Adrenal gland (tissue), 12 donors: ENCODE data around the gene TTF2. TPM values are rescaled to one million over a fixed set of nuclear protein-coding genes. Genes with fewer than 3 reads are reported as not detected.

ENCODE experiments used
- DNase-seq, 7 donors: peaks; one replicate each; pipeline ENCODE4 v3.0.0-alpha.2; 2019 to 2020
- H3K27ac ChIP-seq, 5 donors: fragments of 200-600 bp; sonication (generic) in 4 of 5; 1 replicate in 3 of 5; 2 replicates in 2 of 5; pipeline versions ENCODE4 v1.5.1 to v1.8.0; 2016 to 2020; ENCODE audit warnings: mild to moderate bottlenecking in 1 of 5
- H3K27me3 ChIP-seq: fragments of 200-600 bp; 2 replicates; pipeline ENCODE4 v1.8.0; 2021
- H3K36me3 ChIP-seq, 2 donors: fragments of 200-600 bp; replicated peaks in 1 of 2; 1 replicate in 1 of 2; 2 replicates in 1 of 2; pipeline versions ENCODE4 v1.5.1 to v1.8.0; 2018 to 2022
- H3K4me1 ChIP-seq, 2 donors: fragments of 200-600 bp; replicated peaks in 1 of 2; 1 replicate in 1 of 2; 2 replicates in 1 of 2; pipeline versions ENCODE4 v1.5.1 to v1.8.0; 2018 to 2021
- H3K4me3 ChIP-seq, 4 donors: fragments of 200-600 bp; sonication (generic) in 3 of 4; one replicate each; pipeline ENCODE4 v1.5.1; 2016 to 2018
- H3K9me3 ChIP-seq, 3 donors: fragments of 200-600 bp; sonication (generic) in 1 of 3; replicated peaks in 1 of 3; 1 replicate in 2 of 3; 2 replicates in 1 of 3; pipeline versions ENCODE4 v1.5.1 to v1.8.0; 2016 to 2021
- POLR2A ChIP-seq, 2 donors: fragments of 450-650 bp; IDR thresholded peaks; one replicate each; pipeline ENCODE4 v1.6.1; 2017; ENCODE audit warnings: antibody characterized with exemption in 2 of 2, mild to moderate bottlenecking in 2 of 2, moderate library complexity in 1 of 2
- WGBS, 4 donors: extraction: QIAGEN DNeasy Blood & Tissue Kit in 2 of 4; methylation state at CpG; one replicate each; pipeline versions ENCODE4 v1.1.5 to v1.1.7; 2013 to 2017; 5-methylcytosine and 5-hydroxymethylcytosine counted together
- intact Hi-C, 2 donors: fragments of 100-400 bp; cut with DNase I; formaldehyde crosslinking; loops; one replicate each; pipeline versions ENCODE4 v1.14.1 to v1.15.0; 2022 to 2023
- polyA plus RNA-seq, 3 donors: library from polyadenylated mRNA; stranded (reverse); fragments of 200-250 nt in 2 of 3; fragments of 350-450 nt in 1 of 3; fragmentation: Illumina TruSeq in 1 of 3; extraction: RNeasy Lipid Tissue Mini Kit (QIAGEN cat#74804) in 1 of 3; gene quantifications; one replicate each; pipeline ENCODE4 v1.2.3, GENCODE V29; 2013 to 2014
- total RNA-seq, 9 donors: library from RNA; depleted of rRNA in 4 of 9; stranded (reverse); fragments of >200 nt in 4 of 9; fragments of 120-200 nt in 1 of 9; fragmentation: NEBNext Ultra II Directional in 1 of 9; extraction: Animal tissue kit (Norgen Biotek cat#: 25700) in 1 of 9; gene quantifications; one replicate each; pipeline versions ENCODE4 v1.1.0 to v1.2.4, GENCODE V29; 2013 to 2023
- TF ChIP-seq, protein P1 (sequence below), 6 experiments: fragments of 450-650 bp in 4 of 6; fragments of 200-600 bp in 2 of 6; sonication (generic) in 1 of 6; IDR thresholded peaks; 1 replicate in 5 of 6; 2 replicates in 1 of 6; pipeline versions ENCODE4 v1.5.1 to v1.8.0; 2016 to 2021; ENCODE audit warnings: antibody characterized with exemption in 6 of 6, mild to moderate bottlenecking in 2 of 6, moderate library complexity in 1 of 6
- donor health status: healthy with polysubstance abuse.
- donor health status: Bipolar disorder and iron deficiency.
- donor health status: DM: yes; HTN: yes; CAD: no.
- donor health status: DM: no; HTN: no; CAD: no.
- donor health status: DM: no; HTN: no; CAD: no.
- donor health status: DM: yes; HTN: yes; CAD: no.

Gene TTF2
- total and polyA plus RNA-seq, 12 donors, result 3.5 to 28.2 (median 19.2) TPM

DNA sequence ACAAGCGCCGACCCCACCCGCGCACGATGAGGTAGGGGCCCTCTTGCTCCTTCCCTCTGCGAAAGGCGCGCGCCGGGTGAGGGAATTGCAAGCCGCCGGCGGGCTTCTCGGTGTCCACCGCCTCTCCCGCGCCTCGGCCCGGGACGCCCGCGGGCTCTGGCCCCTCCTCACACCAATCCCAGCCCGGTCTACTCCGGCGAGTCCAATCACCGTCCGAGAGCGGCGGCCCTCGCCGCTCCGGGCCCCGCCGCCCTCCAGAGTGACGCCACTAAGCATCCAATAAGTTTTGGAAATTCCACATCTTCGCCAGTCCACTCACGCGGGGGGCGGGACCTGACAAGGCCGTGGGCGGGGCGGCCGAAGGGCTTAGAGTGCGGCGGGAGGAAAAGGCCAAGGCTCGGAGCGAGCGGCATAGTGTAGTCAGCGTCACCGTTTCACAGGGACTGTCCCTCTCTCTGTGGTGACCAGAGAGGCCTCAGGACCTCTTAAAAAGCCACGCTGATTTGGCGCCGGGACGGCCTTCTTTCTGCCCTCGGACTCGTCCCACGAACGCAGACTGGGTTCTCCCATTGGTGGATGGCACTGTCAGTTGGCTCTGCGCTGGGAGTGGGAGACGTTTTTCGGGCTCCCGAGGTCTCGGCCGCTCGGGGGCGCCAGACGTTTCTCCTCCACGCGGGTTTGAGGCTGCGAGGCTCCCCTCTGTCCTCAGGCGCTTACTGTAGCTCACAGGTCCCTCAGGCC, 61.6 kb downstream of the TTF2 start, which contains the start of gene TRIM45:
Gene TRIM45 (minus strand): TSS at position 161 of the 741 bp plus-strand sequence. CDS start 548 bp downstream, outside the sequence.
- Histone ChIP-seq H3K36me3 (no peaks in the 10 kb centered on the region), H3K4me1 (peaks cover 5 to 14% of the 10 kb centered on the region in 2 donors), H3K4me3 (peak within 1 kb of the TSS; percentile 13 to 74 (median 56)), H3K9me3 (no peaks in the 10 kb centered on the region), H3K27me3 (no peaks in the 10 kb centered on the region), H3K27ac (peak within 1 kb of the TSS; percentile 78 to 96 (median 93))
- intact Hi-C loops, result loop anchor here in 1 of 2 donors (10.0 kb wide), 1 partner anchor 163 kb away; no protein-coding TSS in a partner anchor
- WGBS, 4 donors, result 0 to 7% (median 1%) methylated on average over 5 to 71 of the region's 71 CpGs
- peak; percentile 96 to 99 (median 97) for DNase-seq
- TF ChIP-seq, protein P1, sequence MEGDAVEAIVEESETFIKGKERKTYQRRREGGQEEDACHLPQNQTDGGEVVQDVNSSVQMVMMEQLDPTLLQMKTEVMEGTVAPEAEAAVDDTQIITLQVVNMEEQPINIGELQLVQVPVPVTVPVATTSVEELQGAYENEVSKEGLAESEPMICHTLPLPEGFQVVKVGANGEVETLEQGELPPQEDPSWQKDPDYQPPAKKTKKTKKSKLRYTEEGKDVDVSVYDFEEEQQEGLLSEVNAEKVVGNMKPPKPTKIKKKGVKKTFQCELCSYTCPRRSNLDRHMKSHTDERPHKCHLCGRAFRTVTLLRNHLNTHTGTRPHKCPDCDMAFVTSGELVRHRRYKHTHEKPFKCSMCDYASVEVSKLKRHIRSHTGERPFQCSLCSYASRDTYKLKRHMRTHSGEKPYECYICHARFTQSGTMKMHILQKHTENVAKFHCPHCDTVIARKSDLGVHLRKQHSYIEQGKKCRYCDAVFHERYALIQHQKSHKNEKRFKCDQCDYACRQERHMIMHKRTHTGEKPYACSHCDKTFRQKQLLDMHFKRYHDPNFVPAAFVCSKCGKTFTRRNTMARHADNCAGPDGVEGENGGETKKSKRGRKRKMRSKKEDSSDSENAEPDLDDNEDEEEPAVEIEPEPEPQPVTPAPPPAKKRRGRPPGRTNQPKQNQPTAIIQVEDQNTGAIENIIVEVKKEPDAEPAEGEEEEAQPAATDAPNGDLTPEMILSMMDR (IDR thresholded peaks at IDR 0.05), result peak; percentile 43 to 76 (median 62)
- TF ChIP-seq POLR2A (IDR thresholded peaks at IDR 0.05), result peak in 1 of 2 donors; percentile 55

DNA sequence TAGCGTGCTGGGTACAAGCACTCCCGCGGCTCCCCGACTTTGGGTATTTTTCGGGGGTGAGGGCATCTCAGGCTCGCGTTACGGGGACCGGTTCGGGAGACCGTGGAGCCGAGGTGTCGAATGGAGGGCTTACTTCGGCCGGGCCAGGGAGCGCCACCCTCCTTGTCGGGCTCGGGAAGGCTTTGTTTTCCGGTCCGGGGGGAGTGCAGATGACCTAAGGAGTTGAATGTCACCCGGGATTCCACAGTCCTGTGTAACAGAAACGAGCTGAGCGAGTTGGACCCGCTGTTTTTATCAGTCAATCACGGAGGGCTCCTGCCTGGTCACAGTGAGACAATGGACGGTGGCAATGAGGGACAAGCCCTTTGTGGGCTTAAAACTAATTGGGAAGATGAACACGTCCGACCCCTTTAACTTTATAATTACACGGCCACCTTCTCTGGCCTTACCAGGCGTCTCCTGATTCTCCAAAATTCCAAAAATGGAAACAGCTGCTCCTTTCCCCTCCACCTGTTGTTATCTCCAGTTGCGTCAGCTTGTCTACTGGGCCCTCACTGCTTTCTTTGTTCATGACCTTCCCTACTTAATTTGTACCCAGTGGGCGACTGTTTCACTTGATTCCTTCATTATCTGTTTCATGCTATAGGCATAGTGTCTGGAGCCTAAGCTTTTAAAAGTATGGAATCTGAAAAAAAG, 62.4 kb downstream of the TTF2 start:
- WGBS, 4 donors, result 32 to 55% (median 36%) methylated on average over 12 to 32 of the region's 32 CpGs
- TF ChIP-seq, protein P1 (IDR thresholded peaks at IDR 0.05), result peak in 1 of 6 experiments; percentile 6
- TF ChIP-seq POLR2A (IDR thresholded peaks at IDR 0.05), result no peak
- peak overlapping the region in 3 of 5 donors; percentile 87 to 96 (median 93) for H3K27ac ChIP-seq
- H3K4me1 ChIP-seq, result peaks cover 5 to 14% of the 10 kb centered on the region in 2 donors
- no peaks in the 10 kb centered on the region for H3K27me3 ChIP-seq
- H3K36me3 ChIP-seq, result no peaks in the 10 kb centered on the region
- H3K4me3 ChIP-seq, result peak overlapping the region in 2 of 4 donors; percentile 55 to 74
- DNase-seq, result no peak
- no peaks in the 10 kb centered on the region for H3K9me3 ChIP-seq
- intact Hi-C loops, result loop anchor here in 1 of 2 donors (10.0 kb wide), 1 partner anchor 162 kb away; no protein-coding TSS in a partner anchor

DNA sequence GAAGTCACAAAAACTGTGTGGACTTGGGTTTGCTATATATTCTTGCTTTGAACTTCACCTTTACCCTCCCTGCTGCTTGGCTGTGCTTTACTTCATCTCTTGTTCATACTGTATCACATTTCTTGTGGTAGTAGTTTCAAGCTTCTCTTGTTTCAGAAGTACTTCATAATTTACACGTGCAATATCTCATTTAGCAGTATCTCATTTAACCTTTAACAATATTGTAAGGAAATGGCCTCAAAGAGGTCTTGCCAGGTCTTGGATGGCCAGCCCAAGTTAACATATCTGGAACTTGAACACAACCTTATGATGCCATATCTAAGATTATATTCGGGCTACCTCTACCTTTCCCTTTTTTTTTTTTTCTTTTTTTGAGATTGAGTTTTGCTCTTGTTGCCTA, 63.1 kb downstream of the TTF2 start:
- WGBS, 4 donors, result 95 to 99% (median 97%) methylated on average over 2 of the region's 2 CpGs
- no peaks in the 10 kb centered on the region for H3K36me3 ChIP-seq
- intact Hi-C loops, result loop anchor here in 1 of 2 donors (10.0 kb wide), 1 partner anchor 162 kb away; no protein-coding TSS in a partner anchor

More for the DNA sequence above, 63.1 kb downstream of the TTF2 start:
- Histone ChIP-seq H3K4me1 (peaks cover 5 to 14% of the 10 kb centered on the region in 2 donors), H3K4me3 (no peak overlapping the region), H3K9me3 (no peaks in the 10 kb centered on the region), H3K27ac (no peak overlapping the region), H3K27me3 (no peaks in the 10 kb centered on the region)
- TF ChIP-seq, protein P1 (IDR thresholded peaks at IDR 0.05), result no peak
- TF ChIP-seq POLR2A (IDR thresholded peaks at IDR 0.05), result no peak
- no peak for DNase-seq
